HG03064 (cell line): ENCODE measurements around the gene SLC34A3.
A peak's percentile ranks its signal among the peaks of the same experiment; 100 is the strongest.

Source experiments
- ATAC-seq: cut with Tn5 transposase; IDR thresholded peaks from one replicate; pipeline ENCODE4 v1.9.1; 2021; ENCODE audit warnings: low read depth; ENCODE audit not compliant: unreplicated experiment

Gene SLC34A3

DNA sequence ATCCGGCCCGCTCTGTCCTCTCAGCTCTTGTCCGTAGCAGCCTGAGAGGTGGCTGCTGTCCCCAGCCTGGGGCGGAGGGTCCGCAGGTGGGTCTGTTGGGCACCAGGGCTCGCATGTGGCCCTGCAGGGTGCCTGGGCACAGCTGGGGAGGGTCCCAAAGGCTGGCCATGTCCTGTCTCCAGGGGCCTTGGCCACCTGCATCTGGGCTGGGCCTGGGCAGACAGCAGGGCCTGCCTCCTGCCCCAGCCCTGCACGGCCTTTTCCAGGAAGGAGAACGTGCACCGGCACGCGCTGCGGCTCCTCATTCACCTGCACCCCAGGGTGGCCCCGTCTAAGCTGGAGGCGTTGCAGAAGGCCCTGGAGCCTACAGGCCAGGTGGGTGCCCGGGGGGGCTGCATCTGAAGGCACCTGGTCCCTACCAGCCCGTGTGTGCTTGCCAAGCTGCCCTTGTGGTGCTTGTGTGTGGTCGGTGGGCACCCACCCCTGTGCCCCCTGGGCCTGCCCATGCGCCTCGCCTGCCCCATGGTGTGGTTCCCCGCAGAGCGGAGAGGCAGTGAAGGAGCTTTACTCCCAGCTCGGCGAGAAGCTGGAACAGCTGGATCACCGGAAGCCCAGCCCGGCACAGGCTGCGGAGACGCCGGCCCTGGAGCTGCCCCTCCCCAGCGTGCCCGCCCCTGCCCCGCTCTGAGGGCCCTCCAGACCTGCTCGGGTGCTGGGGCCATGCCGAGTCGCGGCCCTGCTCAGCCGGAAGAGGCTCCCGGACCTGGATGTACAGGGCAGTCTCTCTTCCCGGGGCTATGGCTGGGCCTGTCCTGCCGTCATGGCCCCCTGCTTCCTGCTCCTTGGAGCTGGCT is 41.8 kb downstream of the SLC34A3 start:
- ATAC-seq = no peak

- ATAC-seq = no peak
These were observed 42.4 kb downstream of the SLC34A3 start for GRCh38 chr9:137273095-137273490.

GRCh38 chr9:137273611-137274320 is 43.1 kb downstream of the SLC34A3 start:
- ATAC-seq = no peak

DNA sequence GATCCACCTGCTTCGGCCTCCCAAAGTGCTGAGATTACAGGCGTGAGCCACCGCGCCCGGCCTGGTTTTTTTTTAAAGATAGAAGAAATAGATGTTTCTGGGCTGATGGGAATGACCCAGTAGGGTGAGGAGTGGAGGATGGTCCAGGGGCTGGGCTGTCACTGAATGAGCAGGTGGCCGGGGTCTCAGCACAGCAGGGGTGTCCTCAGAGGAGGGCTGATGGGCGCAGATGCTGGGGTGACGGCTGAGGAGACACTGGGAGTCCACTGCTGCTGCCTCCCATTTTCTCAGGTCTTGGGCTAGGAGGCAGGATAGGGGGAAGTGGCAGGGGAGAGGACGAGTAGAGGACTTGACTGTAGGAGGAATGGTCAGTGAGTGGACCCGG is 44.5 kb downstream of the SLC34A3 start:
- ATAC-seq = no peak

- ATAC-seq = no peak
These were observed 45.1 kb downstream of the SLC34A3 start for GRCh38 chr9:137275588-137276472.

GRCh38 chr9:137276473-137277328 is 46.0 kb downstream of the SLC34A3 start:
- ATAC-seq = no peak

GRCh38 chr9:137277329-137278041 is 46.8 kb downstream of the SLC34A3 start, which contains the start of gene TOR4A:
TSS of gene TOR4A (plus strand) at chr9:137277726. CDS start at chr9:137278690, 964 bp downstream.
- ATAC-seq = peak; percentile 68

DNA sequence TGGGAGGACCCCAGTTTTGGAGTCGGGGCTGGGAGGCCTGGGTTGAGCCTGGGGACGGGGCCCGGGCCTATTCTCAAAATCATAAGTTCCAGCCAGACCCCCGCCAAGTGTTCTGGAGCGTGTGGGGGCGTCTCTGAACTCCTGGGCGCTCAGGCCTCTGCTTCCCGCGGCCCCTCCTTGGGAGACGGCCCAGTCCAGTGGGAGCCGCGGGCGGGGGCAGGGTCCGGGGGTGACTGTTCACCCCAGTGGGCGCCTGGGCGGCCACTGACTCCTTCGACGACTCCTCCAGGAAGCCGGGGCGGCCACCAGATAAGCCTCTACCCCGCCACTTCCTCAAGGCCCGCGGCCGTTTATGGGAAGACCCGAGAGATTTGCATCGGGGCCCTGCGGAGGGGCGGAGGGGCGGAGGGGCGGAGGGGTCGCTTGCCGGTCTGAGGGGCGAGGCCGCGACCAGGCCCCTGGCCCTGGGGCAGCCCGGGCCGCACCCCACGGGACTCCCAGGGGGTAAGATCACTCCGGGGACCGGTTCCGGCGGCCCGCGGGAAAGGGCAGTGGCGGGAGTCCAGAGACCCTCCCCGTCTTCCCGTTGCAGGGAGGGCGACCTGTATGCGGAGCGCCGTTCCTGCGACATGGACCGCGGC is 47.5 kb downstream of the SLC34A3 start:
- no peak for ATAC-seq

DNA sequence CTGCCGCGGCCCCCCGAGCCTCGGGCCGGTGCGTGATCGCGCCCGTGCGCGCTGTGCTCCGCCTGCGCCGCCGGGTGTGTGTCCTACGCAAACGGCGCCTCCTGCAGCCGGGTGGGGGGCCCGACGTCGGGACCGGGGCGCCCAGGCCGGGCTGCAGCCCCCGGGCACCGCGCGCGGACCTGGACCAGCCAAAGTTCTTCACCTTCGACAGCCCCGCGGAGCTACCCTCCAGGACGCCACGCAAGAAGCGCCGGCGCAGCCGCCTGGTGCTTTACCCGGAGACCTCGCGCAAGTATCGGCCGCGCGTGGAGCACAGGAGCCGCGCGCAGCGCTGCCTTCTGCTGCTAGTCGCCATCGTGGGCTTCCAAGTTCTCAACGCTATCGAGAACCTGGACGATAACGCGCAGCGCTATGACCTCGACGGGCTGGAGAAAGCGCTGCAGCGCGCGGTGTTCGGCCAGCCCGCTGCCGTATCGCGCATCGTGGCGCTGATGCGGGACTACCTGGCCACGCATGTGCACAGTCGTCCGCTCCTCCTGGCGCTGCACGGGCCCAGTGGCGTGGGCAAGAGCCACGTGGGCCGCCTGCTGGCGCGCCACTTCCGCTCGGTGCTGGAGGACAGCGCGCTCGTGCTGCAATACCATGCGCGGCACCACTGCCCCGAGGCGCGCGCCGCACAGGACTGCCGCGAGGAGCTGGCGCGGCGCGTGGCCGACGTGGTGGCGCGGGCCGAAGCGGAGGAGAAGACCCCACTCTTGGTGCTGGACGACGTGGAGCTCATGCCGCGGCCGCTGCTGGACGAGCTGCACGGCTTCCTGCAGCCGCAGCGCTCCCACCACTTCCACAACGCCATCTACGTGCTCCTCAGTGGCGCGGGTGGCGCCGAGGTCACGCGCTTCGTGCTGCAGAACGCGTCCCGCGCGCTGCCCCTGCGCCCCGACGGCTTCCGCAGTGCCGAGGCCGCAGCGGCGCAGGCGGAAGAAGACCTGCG is 48.3 kb downstream of the SLC34A3 start:
- no peak for ATAC-seq

GRCh38 chr9:137279741-137280473 is 49.2 kb downstream of the SLC34A3 start:
- no peak for ATAC-seq

- no peak for ATAC-seq
These were observed 50.0 kb downstream of the SLC34A3 start for GRCh38 chr9:137280474-137281344.

GRCh38 chr9:137281345-137282116 is 50.8 kb downstream of the SLC34A3 start:
- ATAC-seq = no peak
